ENCODE measurements around the gene ANKFN1. TPM values are rescaled to one million over a fixed set of nuclear protein-coding genes. Genes with fewer than 3 reads are reported as not detected.

ANKFN1 gene
- total and polyA plus RNA-seq, 10 of the 15 experiments (the other 5 are each of a cell fraction or from before 2014, with no cell fraction given): 0.19 TPM; not detected in 9

DNA sequence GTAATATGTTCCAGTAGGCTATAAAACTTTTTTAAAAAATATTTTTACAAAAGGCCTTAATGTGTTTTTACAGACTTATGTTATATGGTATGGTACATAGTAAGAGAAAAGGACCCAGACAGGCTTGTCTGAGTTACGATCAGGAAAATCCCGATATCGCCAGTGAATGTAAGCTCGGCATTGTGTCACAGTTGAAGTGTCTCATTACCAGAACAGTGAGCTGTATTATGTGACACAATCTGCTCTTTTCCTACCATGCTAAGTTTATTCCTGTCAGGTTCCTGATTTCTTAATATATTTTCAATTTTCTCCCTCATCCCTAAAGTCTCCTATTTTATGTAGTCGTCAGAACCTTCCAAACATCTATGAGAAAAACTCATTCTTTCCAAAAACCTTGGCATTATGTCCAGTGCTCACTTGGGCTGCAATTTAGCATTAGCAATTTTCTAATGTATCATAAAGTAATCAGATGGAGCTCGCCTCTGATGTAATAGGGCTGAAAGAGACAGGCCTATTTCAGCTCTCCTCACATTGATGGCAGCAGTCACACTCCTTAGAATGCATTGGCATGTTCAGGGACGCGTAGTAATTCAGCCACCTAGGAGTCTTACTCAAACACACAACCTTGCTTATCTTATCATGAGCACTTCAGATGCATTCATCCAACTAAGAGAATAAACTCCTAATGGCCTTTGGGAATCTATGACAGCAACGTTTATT, 292.6 kb downstream of the ANKFN1 start (continued):
- TF ChIP-seq EZH2 (IDR thresholded peaks at IDR 0.05; ENCODE audit: borderline replicate concordance, control insufficient read depth, low read depth, low read length) (no peak), TCF7 (IDR thresholded peaks at IDR 0.05; ENCODE audit: borderline replicate concordance) (no peak), ASH2L (IDR thresholded peaks at IDR 0.05; ENCODE audit: borderline replicate concordance, low read depth) (no peak), NR2F1 (conservative IDR thresholded peaks at IDR 0.05) (no peak), MXI1 (IDR thresholded peaks at IDR 0.05; ENCODE audit: low read depth, low read length) (no peak), RAD21 (IDR thresholded peaks at IDR 0.05; ENCODE audit: insufficient read depth, low read depth, low read length) (no peak), ETV6 (conservative IDR thresholded peaks at IDR 0.05 in 1 of 2, IDR thresholded peaks at IDR 0.05 in 1 of 2; ENCODE audit: borderline replicate concordance in 1 of 2, low read depth in 1 of 2) (no peak), POU2F2 (IDR thresholded peaks at IDR 0.05; ENCODE audit: borderline replicate concordance, low read depth, low read length) (no peak), MTA2 (IDR thresholded peaks at IDR 0.05; ENCODE audit: low read depth) (no peak), PKNOX1 (IDR thresholded peaks at IDR 0.05) (no peak), CHD1 (IDR thresholded peaks at IDR 0.05; ENCODE audit: low read depth, low read length) (no peak), ZNF622 (IDR thresholded peaks at IDR 0.05) (no peak), NKRF (conservative IDR thresholded peaks at IDR 0.05) (no peak), PBX3 (IDR thresholded peaks at IDR 0.05; ENCODE audit: insufficient replicate concordance, low read depth, low read length) (no peak), SUZ12 (IDR thresholded peaks at IDR 0.05; ENCODE audit: unreplicated experiment) (no peak)
